Left forelimb (tissue), 1 donor: Measurements from ENCODE around the gene PPP1R18.
"Not testable (repeated sequence)": the region's sequence is repeated elsewhere in the genome, so short reads cannot be mapped to it uniquely, and the experiment has no call there.

ENCODE experiments used
- DNase-seq: peaks from one replicate; pipeline ENCODE4 v3.0.0-alpha.2; 2018; ENCODE audit warnings: low spot score

PPP1R18 gene, protein sequence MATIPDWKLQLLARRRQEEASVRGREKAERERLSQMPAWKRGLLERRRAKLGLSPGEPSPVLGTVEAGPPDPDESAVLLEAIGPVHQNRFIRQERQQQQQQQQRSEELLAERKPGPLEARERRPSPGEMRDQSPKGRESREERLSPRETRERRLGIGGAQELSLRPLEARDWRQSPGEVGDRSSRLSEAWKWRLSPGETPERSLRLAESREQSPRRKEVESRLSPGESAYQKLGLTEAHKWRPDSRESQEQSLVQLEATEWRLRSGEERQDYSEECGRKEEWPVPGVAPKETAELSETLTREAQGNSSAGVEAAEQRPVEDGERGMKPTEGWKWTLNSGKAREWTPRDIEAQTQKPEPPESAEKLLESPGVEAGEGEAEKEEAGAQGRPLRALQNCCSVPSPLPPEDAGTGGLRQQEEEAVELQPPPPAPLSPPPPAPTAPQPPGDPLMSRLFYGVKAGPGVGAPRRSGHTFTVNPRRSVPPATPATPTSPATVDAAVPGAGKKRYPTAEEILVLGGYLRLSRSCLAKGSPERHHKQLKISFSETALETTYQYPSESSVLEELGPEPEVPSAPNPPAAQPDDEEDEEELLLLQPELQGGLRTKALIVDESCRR

DNA sequence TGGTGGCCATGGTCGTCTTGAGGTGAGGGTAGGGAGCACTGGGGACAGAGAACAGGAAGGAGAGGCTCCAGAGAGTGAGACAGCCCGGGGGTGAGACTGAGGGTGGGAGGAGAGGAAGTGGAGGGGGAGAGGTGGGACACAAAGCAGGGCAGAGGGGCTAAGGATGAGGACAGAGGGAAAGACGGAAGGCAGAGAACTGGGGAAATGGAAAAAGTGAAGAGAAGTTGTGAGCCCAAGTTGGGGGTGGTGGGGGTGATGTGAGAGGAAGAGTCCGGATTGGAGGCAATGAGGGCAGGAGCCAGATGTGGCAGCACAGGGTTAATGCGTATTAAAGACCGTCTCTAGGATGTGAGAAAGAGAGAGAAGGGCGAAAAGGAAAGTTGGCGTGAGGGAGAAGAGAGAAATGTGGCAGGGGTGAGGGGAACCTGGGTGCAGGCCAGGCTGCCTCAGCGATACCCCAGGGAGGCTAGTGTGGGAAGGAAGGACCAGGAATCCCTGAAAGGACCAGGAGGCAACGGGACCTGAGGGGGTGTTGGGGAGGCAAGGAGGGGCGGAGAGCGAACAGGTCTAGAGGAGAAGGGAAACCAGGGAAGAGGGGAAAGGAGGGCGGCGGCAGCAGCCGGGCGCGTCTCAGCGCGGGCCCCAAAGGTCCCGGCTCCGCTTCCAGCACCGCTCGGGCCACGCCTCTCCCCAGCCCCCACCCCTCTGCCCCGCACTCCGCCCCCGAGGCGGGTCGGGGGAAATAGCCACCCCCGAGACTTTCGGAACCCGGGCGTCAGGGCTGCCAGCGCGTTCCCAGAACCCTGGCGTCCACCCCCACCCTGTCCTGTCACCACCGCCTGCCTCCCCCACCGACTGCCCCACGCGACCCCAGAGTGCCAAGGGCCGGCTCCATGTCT is at the start of gene PPP1R18:
Gene PPP1R18, minus strand, starts transcription at position 637 of the 899 bp plus-strand sequence. Its CDS starts 627 bp downstream, at position 10.
- DNase-seq, result peak; percentile 91

DNA sequence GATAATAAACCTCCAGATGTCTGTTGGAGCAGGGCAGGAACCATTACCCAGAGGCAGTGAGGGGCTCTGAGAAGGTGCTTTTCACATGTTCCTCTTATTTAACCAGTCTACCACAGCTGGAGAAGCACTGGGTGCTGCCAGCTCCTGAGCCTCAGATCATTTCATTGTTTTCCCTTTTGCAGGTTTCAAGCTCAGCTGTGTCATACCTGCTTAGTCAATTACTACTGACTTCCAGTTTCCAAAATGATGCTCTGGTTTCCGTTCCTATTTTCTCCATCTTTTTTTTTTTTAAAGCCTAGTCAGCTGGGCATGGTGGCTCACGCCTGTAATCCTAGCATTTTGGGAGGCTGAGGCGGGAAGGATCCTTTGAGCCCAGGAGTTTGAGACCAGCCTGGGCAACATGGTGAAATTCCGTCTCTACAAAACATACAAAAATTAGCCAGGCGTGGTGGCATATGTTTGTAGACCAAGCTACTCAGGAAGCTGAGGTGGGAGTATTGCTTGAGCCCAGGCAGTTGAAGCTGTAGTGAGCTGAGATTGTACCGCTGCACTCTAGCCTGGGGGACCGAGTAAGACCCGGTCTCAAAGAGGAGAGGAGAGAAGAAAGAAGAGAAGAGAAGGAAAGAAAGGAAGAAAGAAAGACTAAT is 49.3 kb upstream of the PPP1R18 start:
- DNase-seq, result no peak

DNA sequence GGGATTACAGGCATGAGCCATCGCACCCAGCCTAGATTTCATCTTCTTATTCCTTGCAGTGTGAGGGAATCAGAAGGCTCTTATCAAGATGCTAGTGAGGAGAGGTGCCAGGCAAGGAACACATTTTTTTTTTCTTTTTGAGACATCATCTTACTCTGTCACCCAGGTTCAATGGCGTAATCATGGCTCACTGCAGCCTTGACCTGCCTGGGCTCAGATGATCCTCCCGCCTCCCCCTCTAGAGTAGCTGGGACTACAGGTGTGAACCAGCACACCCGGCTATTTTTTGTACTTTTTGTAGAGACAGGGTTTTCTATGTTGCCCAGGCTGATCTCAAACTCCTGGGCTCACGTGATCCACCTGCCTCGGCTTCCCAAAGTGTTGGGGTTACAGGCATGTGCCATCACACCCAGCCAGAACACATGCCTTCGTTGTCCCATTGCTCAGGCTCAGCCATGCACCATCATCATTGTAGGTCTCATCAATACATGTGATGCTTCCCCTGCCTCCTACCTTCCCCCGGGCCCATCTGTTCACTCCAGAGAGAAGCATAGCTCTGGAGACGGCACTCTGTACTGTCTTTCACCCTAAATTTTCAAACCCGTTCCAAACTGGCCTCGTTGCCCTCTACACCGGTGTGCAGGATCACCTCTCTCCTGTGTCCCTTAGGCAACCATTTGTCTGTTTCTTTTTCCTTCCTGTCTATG is 45.9 kb upstream of the PPP1R18 start:
- DNase-seq, result no peak

DNA sequence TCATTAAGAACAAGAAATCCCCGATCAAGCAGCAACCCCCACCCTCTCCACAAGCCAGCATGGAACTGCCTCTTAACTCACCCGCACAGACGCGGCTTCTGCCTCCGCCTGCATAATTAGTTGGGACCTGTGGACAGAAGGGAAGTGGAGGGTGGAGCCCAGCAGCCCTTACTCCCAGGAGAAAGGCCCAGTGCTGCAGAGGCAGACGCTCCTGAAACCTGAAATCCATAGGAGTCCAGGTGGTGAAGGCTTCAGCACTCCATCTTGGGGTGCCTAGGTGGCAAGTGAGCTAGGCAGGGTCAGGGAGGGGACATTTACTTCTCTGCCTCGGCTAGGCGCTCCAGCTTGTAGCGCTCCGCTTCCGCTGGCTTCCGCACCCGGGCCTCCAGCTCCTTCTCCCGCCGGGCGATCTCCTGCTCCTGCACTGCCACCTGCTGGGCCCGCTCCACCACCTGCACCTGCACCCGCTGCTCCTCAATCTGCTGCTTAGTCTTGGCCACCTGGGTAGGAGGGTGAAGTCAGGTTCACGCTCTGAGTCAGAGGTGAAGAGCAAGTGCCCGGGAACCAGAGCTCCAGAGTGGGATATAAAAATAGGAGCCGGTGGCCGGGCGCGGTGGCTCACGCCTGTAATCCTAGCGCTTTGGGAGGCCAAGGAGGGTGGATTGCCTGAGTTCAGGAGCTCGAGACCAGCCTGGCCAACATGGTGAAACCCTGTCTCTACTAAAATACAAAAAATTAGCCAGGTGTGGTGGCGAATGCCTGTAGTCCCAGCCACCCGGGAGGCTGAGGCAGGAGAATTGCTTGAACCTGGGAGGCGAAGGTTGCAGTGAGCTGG is 44.4 kb upstream of the PPP1R18 start:
- DNase-seq, result peak; percentile 77

DNA sequence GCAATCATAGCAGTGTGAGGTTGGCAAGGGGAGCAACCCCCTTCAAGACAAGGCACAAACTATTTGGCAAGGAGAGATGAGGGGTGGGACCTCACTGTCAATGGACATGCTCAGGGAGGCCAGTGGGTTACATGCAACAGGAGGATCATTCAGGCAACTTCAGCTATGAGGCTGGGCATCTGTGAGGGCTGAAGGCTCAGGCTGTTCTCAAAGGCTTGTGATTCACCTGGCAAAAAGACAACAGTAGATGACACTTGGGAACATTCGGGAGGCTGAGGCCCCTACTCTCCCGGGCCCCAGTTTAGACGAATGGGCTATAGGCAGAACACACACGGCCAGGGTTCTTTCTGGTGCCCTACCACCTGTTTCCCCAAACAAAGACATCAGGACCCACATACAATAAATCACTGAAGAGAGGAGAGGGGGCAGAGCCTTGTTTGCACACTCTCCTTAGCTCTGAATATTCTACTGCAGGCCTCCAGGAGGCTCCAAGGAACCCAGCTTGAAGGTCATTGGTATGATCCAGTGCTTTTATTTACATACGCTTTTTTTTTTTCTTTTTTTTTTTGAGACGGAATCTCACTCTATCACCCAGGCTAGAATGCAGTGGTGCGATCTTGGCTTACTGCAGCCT is 41.6 kb upstream of the PPP1R18 start:
- DNase-seq, result no peak

DNA sequence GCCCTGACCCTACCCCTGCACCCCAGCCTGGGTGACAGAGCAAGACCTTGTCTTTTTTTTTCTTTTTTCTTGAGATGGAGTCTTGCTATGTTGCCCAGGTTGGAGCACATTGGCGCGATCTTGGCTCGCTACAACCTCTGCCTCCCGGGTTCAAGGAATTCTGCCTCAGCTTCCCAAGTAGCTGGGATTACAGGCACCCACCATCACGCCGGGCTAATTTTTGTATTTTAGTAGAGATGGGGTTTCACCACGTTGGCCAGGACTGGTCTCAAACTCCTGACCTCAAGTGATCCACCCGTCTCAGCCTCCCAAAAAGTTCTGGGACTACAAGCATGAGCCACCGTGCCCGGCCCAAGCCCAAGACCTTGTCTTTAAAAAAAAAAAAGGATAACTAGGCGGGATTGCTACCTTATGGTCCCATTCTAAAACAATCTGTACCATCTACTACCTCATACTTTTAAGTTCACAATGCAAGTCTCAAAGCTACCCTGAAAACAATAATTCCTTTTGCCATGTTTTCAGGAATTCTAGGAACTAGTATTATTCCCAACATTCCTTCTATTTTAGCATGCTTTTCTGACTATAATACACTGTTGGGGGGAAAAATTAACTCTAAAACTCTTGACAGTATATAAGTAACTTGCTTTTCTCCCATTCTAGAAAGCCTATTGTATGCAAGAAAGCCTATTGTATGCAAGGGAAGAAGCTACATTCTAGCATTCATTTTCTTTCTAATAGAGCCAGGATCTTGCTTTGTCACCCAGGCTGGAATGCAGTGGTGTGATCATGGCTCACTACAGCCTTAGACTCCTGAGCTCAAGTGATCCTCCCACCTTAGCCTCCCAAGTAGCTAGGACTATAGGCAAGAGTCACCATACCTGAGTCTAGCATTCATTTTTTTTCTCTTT is 40.3 kb upstream of the PPP1R18 start:
- no peak for DNase-seq

DNA sequence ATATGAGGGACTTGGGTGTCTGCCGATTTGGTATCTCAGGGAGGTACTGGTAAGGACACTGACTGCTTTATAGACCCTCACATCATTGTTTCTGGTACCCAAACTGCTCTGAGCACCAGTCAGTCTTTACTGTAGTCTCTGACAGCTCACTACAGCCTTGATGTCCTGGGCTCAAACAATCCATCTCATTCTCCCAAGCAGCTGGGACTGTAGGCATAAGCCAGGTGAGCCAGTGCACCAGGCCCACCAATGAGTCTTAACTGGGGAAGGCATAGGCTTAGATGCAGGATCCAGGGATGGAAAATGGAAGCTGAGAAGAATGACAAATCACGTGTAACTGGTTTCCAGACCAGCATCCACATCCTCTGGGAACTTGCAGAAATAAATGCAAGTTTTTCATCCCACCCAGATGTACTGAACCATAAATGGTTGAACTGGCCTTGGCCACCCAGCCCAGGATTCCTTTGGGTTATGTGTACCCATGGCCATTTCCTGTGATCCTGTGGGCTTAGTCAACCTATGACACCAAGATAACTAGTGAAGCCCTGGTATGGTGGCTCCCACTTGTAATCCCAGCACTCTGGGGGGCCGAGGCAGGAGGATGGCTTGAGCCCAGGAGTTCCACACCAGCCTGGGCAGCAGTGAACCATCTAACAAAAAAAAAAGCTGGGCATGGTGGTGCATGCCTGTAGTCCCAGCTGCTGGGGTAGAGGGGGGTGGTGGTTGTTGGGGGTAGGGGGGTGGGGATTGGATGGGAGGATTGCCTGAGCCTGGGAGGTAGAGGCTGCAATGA is 39.5 kb upstream of the PPP1R18 start:
- no peak for DNase-seq

DNA sequence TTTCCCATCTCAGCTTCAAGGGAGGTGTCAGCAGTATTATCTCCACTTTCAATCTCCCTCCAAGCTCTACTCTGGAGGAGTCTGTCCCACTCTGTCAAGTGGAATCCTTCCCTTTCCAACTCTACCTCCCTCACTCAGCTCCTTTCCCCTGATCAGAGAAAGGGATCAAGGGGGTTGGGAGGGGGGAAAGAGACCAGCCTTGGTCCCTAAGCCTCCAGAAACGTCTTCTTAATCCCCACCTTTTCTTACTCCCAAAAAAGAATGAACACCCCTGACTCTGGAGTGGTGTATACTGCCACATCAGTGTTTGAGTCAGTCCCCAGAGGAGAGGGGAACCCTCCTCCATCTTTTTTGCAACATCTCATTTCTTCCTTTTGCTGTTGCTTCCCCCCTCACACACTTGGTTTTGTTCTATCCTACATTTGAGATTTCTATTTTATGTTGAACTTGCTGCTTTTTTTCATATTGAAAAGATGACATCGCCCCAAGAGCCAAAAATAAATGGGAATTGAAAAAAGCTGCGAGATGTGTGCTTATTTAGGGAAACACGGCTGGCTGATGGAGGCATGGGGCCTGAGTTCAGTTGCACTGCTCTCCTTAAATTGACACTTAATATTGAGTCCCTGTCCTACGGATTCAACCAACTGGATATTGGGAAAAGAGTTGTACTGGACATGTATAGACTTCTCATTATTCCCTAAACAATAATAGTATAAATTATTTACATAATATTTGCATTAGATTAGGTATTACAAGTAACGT is 38.6 kb upstream of the PPP1R18 start:
- DNase-seq, result no peak

DNA sequence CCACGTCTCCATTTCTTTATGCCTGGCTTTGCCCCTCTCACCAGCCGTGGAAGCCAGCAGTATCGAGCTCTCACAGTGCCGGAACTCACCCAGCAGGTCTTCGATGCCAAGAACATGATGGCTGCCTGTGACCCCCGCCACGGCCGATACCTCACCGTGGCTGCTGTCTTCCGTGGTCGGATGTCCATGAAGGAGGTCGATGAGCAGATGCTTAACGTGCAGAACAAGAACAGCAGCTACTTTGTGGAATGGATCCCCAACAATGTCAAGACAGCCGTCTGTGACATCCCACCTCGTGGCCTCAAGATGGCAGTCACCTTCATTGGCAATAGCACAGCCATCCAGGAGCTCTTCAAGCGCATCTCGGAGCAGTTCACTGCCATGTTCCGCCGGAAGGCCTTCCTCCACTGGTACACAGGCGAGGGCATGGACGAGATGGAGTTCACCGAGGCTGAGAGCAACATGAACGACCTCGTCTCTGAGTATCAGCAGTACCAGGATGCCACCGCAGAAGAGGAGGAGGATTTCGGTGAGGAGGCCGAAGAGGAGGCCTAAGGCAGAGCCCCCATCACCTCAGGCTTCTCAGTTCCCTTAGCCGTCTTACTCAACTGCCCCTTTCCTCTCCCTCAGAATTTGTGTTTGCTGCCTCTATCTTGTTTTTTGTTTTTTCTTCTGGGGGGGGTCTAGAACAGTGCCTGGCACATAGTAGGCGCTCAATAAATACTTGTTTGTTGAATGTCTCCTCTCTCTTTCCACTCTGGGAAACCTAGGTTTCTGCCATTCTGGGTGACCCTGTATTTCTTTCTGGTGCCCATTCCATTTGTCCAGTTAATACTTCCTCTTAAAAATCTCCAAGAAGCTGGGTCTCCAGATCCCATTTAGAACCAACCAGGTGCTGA is 37.6 kb upstream of the PPP1R18 start:
- DNase-seq, result not testable (repeated sequence)

DNA sequence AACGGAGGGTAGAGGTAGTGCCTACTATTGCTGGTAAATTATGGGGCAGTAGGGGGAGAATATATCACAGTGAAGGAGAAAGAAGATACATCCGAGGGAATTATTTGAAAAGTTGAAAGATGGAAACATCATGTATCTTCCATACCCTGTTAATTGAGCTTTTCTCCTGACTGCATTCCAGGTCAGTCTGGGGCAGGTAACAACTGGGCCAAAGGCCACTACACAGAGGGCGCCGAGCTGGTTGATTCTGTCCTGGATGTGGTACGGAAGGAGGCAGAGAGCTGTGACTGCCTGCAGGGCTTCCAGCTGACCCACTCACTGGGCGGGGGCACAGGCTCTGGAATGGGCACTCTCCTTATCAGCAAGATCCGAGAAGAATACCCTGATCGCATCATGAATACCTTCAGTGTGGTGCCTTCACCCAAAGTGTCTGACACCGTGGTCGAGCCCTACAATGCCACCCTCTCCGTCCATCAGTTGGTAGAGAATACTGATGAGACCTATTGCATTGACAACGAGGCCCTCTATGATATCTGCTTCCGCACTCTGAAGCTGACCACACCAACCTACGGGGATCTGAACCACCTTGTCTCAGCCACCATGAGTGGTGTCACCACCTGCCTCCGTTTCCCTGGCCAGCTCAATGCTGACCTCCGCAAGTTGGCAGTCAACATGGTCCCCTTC is 36.9 kb upstream of the PPP1R18 start:
- not testable (repeated sequence) for DNase-seq

DNA sequence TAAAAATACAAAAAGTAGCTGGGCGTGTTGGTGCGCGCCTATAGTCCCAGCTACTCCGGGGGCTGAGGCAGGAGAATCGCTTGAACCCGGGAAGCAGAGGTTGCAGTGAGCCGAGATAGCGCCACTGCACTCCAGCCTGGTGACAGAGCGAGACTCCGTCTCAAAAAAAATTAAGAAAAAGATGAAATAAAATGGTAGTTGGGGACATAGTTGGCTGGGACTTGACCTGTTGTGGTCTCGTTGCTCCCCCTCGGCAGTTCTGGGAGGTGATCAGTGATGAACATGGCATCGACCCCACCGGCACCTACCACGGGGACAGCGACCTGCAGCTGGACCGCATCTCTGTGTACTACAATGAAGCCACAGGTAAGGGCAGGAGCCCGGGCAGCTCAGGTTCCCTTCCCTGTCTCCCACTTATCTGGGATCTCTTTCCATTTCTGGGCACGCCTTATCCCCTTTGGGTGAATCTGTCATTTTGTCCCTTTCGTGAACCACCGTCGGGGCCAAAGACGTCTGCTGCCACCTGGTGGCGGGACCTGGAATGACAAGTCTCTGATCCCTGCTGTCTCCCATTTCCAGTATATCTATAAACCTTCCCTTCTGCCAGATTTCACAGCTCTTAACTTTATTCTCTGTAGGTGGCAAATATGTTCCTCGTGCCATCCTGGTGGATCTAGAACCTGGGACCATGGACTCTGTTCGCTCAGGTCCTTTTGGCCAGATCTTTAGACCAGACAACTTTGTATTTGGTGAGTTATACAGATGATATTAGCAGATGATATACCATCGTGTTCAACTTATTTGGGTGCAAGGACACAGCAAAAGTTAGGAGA is 36.1 kb upstream of the PPP1R18 start:
- DNase-seq, result peak; percentile 91

DNA sequence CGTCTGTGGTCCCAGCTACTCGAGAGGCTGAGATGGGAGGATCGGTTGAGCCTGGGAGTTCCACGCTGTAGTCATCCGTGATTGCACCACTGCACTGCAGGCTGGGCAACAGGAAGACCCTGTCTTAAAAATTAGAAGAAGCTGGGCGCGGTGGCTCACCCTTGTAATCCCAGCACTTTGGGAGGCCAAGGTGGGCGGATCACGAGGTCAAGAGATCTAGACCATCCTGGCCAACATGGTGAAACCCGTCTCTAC is 35.5 kb upstream of the PPP1R18 start:
- DNase-seq, result not testable (repeated sequence)

DNA sequence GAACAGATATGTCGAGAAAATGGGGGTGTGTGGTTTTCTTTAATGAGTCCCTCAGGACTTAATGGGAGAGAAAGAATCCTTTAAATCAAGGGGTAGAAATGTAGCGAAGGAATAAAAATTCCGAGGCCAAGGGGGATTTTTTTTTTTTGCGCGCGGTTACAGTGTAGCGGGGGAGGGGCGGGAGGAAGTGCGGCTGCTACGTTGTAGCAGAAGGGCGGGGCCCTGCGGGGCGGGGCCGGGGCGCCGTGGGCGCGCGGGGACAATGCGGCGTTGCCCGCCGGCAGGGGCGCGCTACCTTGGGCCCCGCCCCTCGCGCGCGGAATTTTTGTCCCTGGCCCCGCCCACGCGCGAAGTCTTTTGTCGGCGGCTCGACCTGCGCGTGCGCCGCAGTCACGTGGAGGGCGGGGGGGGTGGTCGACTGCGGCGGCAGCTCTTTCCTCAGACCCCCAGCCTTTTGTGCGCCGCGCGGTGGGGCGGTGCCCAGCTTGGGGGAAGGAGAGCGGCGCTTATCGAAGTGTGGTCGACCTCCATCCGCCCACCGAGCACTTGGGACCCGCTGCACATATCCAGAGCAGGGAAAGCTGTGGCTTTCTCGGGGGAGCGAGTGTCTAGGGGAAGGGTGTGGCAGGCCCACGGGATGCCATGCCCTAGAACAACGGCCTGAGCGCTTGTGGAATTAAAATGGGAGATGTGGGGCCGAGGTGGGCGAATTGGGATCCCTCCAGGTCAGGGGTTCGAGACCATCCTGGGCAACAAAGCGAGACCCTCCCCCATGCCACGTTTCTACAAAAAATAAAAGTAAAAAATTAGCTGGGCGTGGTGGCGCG is 35.0 kb upstream of the PPP1R18 start:
- peak; percentile 94 for DNase-seq

DNA sequence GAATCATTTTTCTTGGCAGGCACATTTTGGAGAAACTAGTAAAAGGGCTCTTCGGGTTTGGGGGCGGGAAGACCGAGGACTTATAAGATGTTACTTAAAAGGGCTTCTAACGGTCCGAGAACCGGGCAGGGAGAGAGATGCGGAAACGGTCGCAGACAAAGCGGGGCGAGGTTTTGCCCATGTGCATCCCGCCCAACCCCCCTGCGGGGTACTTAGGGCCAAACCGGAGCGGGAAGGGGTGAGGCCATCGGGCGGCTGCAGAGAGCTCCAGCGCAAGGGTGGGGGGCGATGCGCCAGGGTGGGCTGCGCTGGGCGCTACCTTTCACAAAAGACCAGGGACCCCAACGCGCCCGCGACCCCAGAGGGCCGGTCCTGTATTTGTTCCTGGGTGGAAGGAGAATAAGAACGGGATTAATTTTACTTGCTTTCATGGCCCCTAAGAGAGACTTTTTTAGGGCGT is 34.3 kb upstream of the PPP1R18 start:
- peak; percentile 87 for DNase-seq
